ENCODE data around the gene CDKAL1.

Gene CDKAL1

DNA sequence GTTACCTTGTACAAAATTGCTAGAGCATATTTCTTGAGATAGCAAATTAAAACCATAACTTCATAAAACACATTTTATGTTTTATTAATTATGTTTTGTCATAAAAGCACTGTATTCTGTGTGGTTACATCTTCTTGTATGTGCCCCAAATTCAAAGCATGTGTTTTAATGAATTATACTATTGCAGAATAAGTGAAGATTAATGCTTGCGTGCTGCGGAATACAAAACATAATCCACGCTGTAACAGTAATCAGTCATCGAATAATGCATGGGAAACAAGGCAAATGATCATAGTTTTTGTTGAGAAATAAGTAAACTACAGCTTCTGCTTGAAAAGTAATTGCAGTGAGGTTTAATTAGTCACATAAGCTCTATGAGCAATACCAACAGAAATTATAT, 600.1 kb downstream of the CDKAL1 start:
- DNase-seq (ENCODE audit: low spot score): no peak
- TF ChIP-seq, protein P1, sequence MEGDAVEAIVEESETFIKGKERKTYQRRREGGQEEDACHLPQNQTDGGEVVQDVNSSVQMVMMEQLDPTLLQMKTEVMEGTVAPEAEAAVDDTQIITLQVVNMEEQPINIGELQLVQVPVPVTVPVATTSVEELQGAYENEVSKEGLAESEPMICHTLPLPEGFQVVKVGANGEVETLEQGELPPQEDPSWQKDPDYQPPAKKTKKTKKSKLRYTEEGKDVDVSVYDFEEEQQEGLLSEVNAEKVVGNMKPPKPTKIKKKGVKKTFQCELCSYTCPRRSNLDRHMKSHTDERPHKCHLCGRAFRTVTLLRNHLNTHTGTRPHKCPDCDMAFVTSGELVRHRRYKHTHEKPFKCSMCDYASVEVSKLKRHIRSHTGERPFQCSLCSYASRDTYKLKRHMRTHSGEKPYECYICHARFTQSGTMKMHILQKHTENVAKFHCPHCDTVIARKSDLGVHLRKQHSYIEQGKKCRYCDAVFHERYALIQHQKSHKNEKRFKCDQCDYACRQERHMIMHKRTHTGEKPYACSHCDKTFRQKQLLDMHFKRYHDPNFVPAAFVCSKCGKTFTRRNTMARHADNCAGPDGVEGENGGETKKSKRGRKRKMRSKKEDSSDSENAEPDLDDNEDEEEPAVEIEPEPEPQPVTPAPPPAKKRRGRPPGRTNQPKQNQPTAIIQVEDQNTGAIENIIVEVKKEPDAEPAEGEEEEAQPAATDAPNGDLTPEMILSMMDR (IDR thresholded peaks at IDR 0.05; ENCODE audit: borderline replicate concordance, control extremely low read depth, extremely low read depth, insufficient read depth, missing control alignments): no peak
- in situ Hi-C loops (cut with MboI; ENCODE audit: low sequenced_read_pairs, unreplicated experiment): no loop called here

DNA sequence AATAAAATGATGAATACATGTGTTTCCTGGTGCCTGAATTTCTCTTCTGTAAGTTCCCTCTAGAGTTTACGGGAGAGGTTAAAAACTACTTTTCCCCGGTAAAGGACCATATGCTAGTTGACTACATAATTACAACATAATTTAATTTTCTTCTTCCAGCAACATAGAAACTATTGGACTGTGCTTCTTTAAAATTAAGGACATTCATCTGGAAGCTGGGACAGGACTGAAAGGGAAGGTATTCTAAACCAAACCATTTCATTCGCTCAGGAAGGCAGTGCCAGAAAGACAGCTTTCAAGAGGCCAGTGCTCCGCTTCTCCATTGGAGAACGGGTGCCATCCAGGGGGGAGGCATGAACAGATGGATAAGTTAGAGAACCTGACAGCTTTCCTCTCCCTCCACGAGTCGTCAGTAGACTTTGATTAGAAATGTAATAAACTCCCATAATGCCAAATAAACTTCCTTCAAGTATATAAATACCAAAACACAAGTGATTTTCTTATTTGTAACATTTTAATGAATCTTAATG, 601.3 kb downstream of the CDKAL1 start:
- in situ Hi-C loops (cut with MboI; ENCODE audit: low sequenced_read_pairs, unreplicated experiment): no loop called here
- DNase-seq (ENCODE audit: low spot score): no peak
- TF ChIP-seq, protein P1 (IDR thresholded peaks at IDR 0.05; ENCODE audit: borderline replicate concordance, control extremely low read depth, extremely low read depth, insufficient read depth, missing control alignments): no peak

GRCh38 chr6:21137700-21138335, 603.6 kb downstream of the CDKAL1 start:
- TF ChIP-seq, protein P1 (IDR thresholded peaks at IDR 0.05; ENCODE audit: borderline replicate concordance, control extremely low read depth, extremely low read depth, insufficient read depth, missing control alignments): no peak
- DNase-seq (ENCODE audit: low spot score): no peak
- in situ Hi-C loops (cut with MboI; ENCODE audit: low sequenced_read_pairs, unreplicated experiment): no loop called here

DNA sequence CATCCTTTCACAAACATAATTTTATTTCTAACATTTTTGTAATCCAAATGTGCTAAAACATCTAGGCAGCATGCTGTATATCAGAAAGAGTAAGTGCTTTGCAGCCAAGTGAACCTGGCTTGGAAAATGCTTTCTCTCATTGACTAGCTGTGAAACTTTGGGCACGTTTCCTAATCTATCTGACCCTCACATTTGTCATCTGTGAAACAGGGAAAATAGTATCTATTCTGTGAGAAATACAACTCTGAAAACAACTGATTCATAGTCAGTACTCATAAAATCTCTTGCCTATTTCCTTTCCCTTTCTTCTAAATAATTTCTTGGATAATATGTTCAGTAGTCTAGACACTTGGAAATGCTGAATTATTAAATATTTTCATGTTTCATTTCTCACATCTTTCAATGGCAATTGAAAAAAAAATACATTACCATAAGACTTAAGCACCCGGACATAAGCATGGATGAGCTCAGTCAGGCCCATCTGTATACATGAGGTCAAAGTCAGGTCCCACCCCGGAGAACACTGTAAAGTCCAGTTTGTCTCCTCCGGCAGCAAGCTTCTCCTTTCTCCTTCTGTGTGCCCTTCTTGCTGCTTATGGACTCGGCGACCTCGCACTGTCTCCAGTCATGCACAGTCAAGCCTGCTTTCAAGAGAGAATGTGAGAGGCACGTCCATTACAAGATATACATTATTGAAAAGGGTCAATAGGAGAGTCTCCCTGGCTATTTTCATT, 604.2 kb downstream of the CDKAL1 start:
- in situ Hi-C loops (cut with MboI; ENCODE audit: low sequenced_read_pairs, unreplicated experiment): no loop called here
- DNase-seq (ENCODE audit: low spot score): no peak
- TF ChIP-seq, protein P1 (IDR thresholded peaks at IDR 0.05; ENCODE audit: borderline replicate concordance, control extremely low read depth, extremely low read depth, insufficient read depth, missing control alignments): no peak

DNA sequence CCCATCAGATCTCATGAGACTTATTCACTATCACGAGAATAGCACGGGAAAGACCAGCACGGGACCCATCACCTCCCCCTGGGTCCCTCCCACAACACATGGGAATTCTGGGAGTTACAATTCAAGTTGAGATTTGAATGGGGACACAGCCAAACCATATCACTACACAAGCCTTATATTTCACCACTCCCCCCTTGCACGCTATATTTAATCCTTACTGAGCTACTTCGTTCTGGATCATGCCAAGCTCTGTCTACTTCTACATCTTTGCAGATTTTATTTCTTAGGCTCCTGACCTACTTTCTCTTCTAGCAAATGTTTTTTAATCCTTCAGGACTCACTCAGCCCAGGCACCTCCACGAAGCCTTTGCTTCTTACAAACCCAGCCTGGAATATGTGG, 606.7 kb downstream of the CDKAL1 start:
- TF ChIP-seq, protein P1 (IDR thresholded peaks at IDR 0.05; ENCODE audit: borderline replicate concordance, control extremely low read depth, extremely low read depth, insufficient read depth, missing control alignments): no peak
- DNase-seq (ENCODE audit: low spot score): no peak
- in situ Hi-C loops (cut with MboI; ENCODE audit: low sequenced_read_pairs, unreplicated experiment): no loop called here

- DNase-seq (ENCODE audit: low spot score): no peak
- in situ Hi-C loops (cut with MboI; ENCODE audit: low sequenced_read_pairs, unreplicated experiment): no loop called here
Observed at GRCh38 chr6:21141616-21142303, 607.5 kb downstream of the CDKAL1 start.

More at GRCh38 chr6:21141616-21142303, 607.5 kb downstream of the CDKAL1 start:
- TF ChIP-seq, protein P1 (IDR thresholded peaks at IDR 0.05; ENCODE audit: borderline replicate concordance, control extremely low read depth, extremely low read depth, insufficient read depth, missing control alignments): no peak
